Measurements from ENCODE around the gene MRGPRF.

DNA sequence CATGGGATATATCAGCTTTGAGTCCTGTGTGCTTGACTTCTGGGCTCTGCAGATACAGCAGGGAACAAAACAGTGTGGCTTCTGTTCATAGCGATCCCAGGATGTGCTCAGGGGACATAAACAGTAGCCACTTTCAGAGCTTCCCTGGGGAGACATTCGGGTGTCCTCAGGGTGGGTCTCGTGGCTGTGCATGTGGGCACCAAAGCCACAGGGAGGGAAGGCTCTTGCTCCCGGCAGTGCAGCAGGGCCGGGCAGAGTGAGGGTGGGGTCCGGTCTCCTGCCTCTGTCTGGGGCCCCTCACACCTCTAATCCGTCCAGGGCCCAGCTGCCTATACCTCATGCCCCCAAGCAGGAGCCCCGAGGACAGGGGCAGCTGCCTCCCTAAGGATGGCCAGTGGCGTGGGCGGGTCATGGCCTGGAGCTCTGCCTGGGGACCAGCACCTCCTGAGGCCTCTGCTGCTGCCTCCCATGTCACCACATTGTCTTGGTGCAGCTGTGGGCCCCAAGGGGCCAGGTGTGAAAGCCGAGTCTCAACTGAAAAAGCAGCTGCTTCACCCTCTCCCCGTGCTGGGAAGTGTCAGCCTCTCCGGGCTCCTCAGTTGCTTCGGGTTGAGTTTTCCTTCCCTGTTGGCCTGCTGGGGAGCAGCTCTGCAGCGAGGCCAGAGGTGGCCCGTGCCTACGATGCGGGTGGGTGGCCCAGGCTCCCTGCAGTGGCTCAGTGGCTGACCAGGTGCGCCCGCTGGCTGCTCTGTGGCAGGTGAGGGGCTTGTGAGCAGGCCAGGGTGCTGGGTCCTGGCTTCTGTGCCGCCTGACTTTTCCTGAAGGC lies 39.5 kb upstream of the MRGPRF start:
- TF ChIP-seq EZH2 (IDR thresholded peaks at IDR 0.05; ENCODE audit: insufficient read depth, poor library complexity, severe bottlenecking) (no peak), EZH2phosphoT487 (IDR thresholded peaks at IDR 0.05; ENCODE audit: insufficient read depth, low read depth) (no peak)

Measured in GM23248 (cell line).